Measurements from ENCODE around the gene DCXR.

- TF ChIP-seq CTCF (IDR thresholded peaks at IDR 0.05) (no peak), POLR2A (IDR thresholded peaks at IDR 0.05) (no peak)
Measured at GRCh38 chr17:82047914-82048570, 10.5 kb upstream of the DCXR start.

All from heart left ventricle (tissue), 13 donors.